ENCODE measurements around the gene ZNF593.

The ZNF593 gene

GRCh38 chr1:26210147-26210870, 40.6 kb downstream of the ZNF593 start:
- no peak for DNase-seq (ENCODE audit: low spot score)

DNA sequence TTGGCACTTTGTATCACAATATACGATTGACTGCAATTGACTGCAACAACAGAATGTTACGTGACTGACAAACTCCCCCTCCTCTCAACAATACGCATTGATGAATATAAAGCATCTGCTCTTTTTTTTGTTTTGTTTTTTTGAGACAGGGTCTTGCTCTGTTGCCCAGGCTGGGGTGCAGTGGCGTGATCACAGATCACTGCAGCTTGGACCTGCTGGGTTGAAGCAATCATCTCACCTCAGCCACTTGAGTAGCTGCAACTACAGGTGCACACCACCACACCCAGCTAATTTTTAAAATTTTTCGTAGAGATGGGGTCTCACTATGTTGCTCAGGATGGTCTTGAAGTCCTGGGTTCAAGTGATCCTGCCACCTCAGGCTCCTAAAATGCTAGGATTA, 43.0 kb downstream of the ZNF593 start:
- DNase-seq (ENCODE audit: low spot score) = no peak

GRCh38 chr1:26213335-26213905, 43.7 kb downstream of the ZNF593 start:
- DNase-seq (ENCODE audit: low spot score) = no peak

DNA sequence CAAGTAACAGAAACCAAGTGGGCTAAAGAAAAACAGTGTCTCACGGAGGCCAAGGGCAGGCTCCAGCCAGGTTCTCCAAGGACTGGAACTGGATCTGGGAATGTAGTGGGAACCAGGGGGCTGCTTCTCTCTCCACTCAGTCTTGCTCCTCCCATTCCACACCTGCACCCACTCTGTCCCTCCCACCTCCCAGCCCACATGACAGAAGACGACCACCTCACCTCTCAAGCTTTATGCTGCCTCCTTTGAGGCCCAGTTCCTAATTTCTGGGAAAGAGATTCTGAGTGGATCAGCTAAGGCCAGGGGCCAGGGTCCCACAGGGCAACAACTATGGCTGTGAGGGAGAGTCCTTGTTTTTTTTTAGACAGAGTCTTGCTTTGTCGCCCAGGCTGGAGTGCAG, 45.5 kb downstream of the ZNF593 start:
- DNase-seq (ENCODE audit: low spot score) = no peak

DNA sequence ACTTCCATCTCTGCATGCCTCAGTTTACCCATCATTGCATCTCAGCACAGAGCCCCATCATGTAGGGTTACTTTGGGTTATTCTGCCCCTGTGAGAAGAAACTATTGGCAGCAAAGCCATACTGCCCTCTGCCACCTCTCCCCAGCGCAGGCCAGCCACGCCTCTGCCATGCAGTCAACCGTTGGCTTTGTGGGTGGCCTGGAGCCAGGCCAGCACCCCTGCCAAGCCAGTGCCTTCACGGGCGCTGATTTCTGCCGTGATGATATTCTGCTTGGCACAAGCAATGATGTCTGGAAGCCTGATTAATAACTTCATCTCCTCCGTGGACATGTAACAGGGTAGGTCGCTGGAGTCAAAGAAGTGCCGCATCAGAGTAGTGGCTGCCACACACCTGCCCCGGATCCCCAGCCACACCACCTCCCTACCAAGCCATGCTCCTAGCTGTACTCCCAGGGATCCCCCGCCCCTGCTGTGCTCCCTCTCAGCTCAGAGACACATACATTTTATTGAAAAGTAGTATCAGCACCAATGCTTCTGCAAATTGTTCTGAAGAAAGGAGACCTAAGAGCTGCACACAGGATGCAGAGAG, 49.3 kb downstream of the ZNF593 start:
- DNase-seq (ENCODE audit: low spot score) = no peak
